PC-9 (cell line): ENCODE measurements around the gene TJP2.

Source experiments
- CTCF ChIP-seq: fragments of 200-600 bp; sonication (generic); conservative IDR thresholded peaks from 2 replicates; pipeline ENCODE4 v1.6.1; 2017; ENCODE audit warnings: mixed run types, antibody characterized with exemption, mild to moderate bottlenecking, moderate library complexity
- EZH2 ChIP-seq: fragments of 200-600 bp; sonication (generic); IDR thresholded peaks from 2 replicates; pipeline ENCODE4 v1.8.0; 2017; ENCODE audit warnings: antibody characterized with exemption, low read depth

GRCh38 chr9:69317081-69317480, 143.0 kb downstream of the TJP2 start:
- TF ChIP-seq CTCF, result no peak
- TF ChIP-seq EZH2, result no peak
